Panc1 (cell line): ENCODE data around the gene PEPD. TPM values are rescaled to one million over a fixed set of nuclear protein-coding genes. Genes with fewer than 3 reads are reported as not detected.

Experiments
- ATAC-seq: fragments of 200-7000 bp; cut with Tn5 transposase; 2 replicates; pipeline ENCODE4 v1.9.1; 2020; ENCODE audit warnings: mild to moderate bottlenecking, moderate library complexity
- BruUV-seq: library from RNA; stranded (reverse); fragments of 400-500 nt; replicated peaks from 2 replicates; lab custom pipeline; 2021; lab: Mats Ljungman, UMichigan
- CTCF ChIA-PET: fragments of 300-600 bp; sonication (Branson Sonifier 250); formaldehyde crosslinking; loops from one replicate; lab custom pipeline; 2022; ENCODE audit warnings: antibody characterized with exemption; lab: Charles Lee
- POLR2A ChIA-PET: fragments of 300-600 bp; sonication (Branson Sonifier 250); formaldehyde crosslinking; loops from one replicate; lab custom pipeline; 2022; ENCODE audit warnings: antibody characterized with exemption; lab: Charles Lee
- DNase-seq: peaks from one replicate; pipeline ENCODE4 v3.0.0-alpha.2; 2010; ENCODE audit warnings: low read depth, low spot score
- H3K27ac ChIP-seq: 2 replicates; pipeline ENCODE4 v1.5.1; 2011; ENCODE audit warnings: mild to moderate bottlenecking, low read length, inconsistent platforms
- H3K27me3 ChIP-seq: fragments of 200-500 bp; sonication (Bioruptor generic); 2 replicates; pipeline ENCODE4 v1.6.0; 2014; ENCODE audit warnings: low read length, inconsistent platforms; ENCODE audit not compliant: control insufficient read depth, insufficient read depth
- H3K36me3 ChIP-seq: fragments of 200-500 bp; sonication (Bioruptor generic); 2 replicates; pipeline ENCODE4 v1.5.1; 2014; ENCODE audit warnings: inconsistent platforms, mild to moderate bottlenecking, low read length, moderate library complexity; ENCODE audit not compliant: control insufficient read depth, insufficient read depth
- H3K4me1 ChIP-seq: 2 replicates; pipeline ENCODE4 v1.5.1; 2011; ENCODE audit warnings: inconsistent platforms, mild to moderate bottlenecking, low read length, moderate library complexity; ENCODE audit not compliant: control insufficient read depth, insufficient read depth
- H3K4me3 ChIP-seq, 2 experiments: 2 replicates each; pipeline ENCODE4 v1.5.1; 2011 to 2012; ENCODE audit warnings: low read depth in 2 of 2, low read length in 2 of 2, mild to moderate bottlenecking in 2 of 2, inconsistent platforms in 1 of 2, moderate library complexity in 1 of 2
- H3K9me3 ChIP-seq: fragments of 200-500 bp; sonication (Bioruptor generic); 2 replicates; pipeline ENCODE4 v1.5.1; 2014; ENCODE audit warnings: low read depth, mild to moderate bottlenecking, inconsistent platforms, low read length, moderate library complexity; ENCODE audit not compliant: control insufficient read depth, insufficient read depth
- POLR2AphosphoS5 ChIP-seq: IDR thresholded peaks from 2 replicates; pipeline ENCODE4 v1.6.1; 2012; ENCODE audit warnings: mild to moderate bottlenecking, low read depth, low read length, moderate library complexity
- SIN3A ChIP-seq: IDR thresholded peaks from 2 replicates; pipeline ENCODE4 v1.6.1; 2012; ENCODE audit warnings: low read depth, mild to moderate bottlenecking, low read length, moderate library complexity, borderline replicate concordance; ENCODE audit not compliant: insufficient read depth
- TCF7L2 ChIP-seq: IDR thresholded peaks from 2 replicates; pipeline ENCODE4 v1.6.1; 2011; ENCODE audit warnings: mild to moderate bottlenecking, low read depth, low read length, inconsistent platforms
- in situ Hi-C: cut with HindIII; loops from 2 replicates; pipeline ENCODE4 v1.10.0; 2016; ENCODE audit warnings: low sequenced_read_pairs, low pct_unique_long_range_greater_than_20kb
- intact Hi-C: fragments of 100-400 bp; cut with micrococcal nuclease; formaldehyde crosslinking; loops from one replicate; pipeline ENCODE4 v1.10.0; 2022; ENCODE audit not compliant: unreplicated experiment
- total RNA-seq: library from RNA; stranded (reverse); gene quantifications from one replicate; pipeline ENCODE4 v1.2.1, GENCODE V29; 2021; ENCODE audit not compliant: unreplicated experiment
- TF ChIP-seq, protein P1 (sequence below): fragments of 450-650 bp; IDR thresholded peaks from 2 replicates; pipeline ENCODE4 v1.5.1; 2017; ENCODE audit warnings: mild to moderate bottlenecking
- TF ChIP-seq, protein P2 (sequence below), 2 experiments: IDR thresholded peaks; 2 replicates each; pipeline ENCODE4 v1.6.1; 2011 to 2012; ENCODE audit warnings: low read depth in 2 of 2, control low read depth in 1 of 2, low read length in 1 of 2, mild to moderate bottlenecking in 1 of 2, moderate library complexity in 1 of 2; ENCODE audit not compliant: insufficient read depth in 1 of 2

Gene PEPD
- total RNA-seq, 1 experiment from 2014 or later: 102 TPM

DNA sequence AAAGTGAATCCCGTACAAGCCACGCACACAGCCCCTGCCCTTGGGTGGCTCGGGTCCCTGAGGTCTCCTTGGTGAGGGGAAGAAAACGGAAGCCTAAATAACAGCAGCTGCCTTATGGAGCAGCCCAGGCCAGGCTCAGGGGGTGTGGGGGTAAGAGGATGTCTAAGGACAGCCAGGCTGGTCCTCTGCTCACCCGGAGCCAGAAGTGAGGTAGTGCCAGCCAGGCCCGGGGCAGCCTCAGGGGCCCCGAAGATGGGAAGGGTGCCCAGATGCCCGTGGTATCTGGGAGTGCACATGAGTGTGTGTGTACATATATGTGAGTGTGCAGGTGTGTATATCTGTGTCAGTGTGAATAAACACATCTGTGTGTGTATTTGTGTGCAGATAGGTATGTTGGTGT lies 38.4 kb upstream of the PEPD start:
- DNase-seq (no peak), ATAC-seq (no peak)
- no peak overlapping the region for H3K4me3 ChIP-seq
- no peaks in the 10 kb centered on the region for H3K36me3 ChIP-seq
- peaks cover 5% of the 10 kb centered on the region; the same call in 1 of the 2 replicates for H3K27me3 ChIP-seq
- ChIA-PET CTCF (no interaction called here), POLR2A (no interaction called here)
- in situ Hi-C loops (no loop called here), intact Hi-C loops (no loop called here)
- BruUV-seq: no TSS peak
- H3K4me1 ChIP-seq: no peaks in the 10 kb centered on the region
- H3K9me3 ChIP-seq: no peaks in the 10 kb centered on the region
- H3K27ac ChIP-seq: no peak overlapping the region
- TF ChIP-seq, protein P1, sequence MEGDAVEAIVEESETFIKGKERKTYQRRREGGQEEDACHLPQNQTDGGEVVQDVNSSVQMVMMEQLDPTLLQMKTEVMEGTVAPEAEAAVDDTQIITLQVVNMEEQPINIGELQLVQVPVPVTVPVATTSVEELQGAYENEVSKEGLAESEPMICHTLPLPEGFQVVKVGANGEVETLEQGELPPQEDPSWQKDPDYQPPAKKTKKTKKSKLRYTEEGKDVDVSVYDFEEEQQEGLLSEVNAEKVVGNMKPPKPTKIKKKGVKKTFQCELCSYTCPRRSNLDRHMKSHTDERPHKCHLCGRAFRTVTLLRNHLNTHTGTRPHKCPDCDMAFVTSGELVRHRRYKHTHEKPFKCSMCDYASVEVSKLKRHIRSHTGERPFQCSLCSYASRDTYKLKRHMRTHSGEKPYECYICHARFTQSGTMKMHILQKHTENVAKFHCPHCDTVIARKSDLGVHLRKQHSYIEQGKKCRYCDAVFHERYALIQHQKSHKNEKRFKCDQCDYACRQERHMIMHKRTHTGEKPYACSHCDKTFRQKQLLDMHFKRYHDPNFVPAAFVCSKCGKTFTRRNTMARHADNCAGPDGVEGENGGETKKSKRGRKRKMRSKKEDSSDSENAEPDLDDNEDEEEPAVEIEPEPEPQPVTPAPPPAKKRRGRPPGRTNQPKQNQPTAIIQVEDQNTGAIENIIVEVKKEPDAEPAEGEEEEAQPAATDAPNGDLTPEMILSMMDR: no peak
- TF ChIP-seq, protein P2, sequence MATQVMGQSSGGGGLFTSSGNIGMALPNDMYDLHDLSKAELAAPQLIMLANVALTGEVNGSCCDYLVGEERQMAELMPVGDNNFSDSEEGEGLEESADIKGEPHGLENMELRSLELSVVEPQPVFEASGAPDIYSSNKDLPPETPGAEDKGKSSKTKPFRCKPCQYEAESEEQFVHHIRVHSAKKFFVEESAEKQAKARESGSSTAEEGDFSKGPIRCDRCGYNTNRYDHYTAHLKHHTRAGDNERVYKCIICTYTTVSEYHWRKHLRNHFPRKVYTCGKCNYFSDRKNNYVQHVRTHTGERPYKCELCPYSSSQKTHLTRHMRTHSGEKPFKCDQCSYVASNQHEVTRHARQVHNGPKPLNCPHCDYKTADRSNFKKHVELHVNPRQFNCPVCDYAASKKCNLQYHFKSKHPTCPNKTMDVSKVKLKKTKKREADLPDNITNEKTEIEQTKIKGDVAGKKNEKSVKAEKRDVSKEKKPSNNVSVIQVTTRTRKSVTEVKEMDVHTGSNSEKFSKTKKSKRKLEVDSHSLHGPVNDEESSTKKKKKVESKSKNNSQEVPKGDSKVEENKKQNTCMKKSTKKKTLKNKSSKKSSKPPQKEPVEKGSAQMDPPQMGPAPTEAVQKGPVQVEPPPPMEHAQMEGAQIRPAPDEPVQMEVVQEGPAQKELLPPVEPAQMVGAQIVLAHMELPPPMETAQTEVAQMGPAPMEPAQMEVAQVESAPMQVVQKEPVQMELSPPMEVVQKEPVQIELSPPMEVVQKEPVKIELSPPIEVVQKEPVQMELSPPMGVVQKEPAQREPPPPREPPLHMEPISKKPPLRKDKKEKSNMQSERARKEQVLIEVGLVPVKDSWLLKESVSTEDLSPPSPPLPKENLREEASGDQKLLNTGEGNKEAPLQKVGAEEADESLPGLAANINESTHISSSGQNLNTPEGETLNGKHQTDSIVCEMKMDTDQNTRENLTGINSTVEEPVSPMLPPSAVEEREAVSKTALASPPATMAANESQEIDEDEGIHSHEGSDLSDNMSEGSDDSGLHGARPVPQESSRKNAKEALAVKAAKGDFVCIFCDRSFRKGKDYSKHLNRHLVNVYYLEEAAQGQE (IDR thresholded peaks at IDR 0.05; ENCODE audit: insufficient read depth in 1 of 2, low read depth in 2 of 2, low read length in 1 of 2): no peak
- TF ChIP-seq POLR2AphosphoS5: no peak
- no peak for TF ChIP-seq TCF7L2
- TF ChIP-seq SIN3A: no peak

DNA sequence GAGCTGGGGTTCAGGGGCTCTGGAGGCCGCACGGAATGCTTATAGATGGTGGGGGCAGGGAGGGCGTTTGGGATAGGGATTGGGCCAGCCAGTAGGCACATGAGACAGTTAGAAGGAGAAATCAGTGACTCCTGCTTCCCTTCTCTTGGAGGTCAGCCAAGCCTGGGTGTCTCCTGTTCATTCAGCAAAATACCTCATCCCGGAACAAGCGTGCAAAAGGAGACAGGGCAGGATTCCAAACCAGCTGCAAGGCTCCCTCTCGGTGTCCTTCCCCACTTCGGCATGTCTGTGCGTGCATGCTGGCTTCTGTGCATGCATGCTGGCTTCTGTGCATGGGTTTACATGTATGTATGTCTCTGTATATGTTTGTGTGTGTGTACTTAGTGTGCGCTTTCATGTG lies 37.3 kb upstream of the PEPD start:
- TF ChIP-seq POLR2AphosphoS5: no peak
- no peak for TF ChIP-seq TCF7L2
- TF ChIP-seq, protein P1: no peak
- no peak for TF ChIP-seq SIN3A
- TF ChIP-seq, protein P2 (IDR thresholded peaks at IDR 0.05; ENCODE audit: insufficient read depth in 1 of 2, low read depth in 2 of 2, low read length in 1 of 2): no peak

More for the DNA sequence above, 37.3 kb upstream of the PEPD start:
- in situ Hi-C loops: no loop called here
- Histone ChIP-seq H3K27ac (no peak overlapping the region), H3K9me3 (no peaks in the 10 kb centered on the region), H3K27me3 (no peaks in the 10 kb centered on the region), H3K4me1 (no peaks in the 10 kb centered on the region), H3K4me3 (no peak overlapping the region), H3K36me3 (no peaks in the 10 kb centered on the region)
- no peak for ATAC-seq
- intact Hi-C loops: no loop called here
- POLR2A ChIA-PET: no interaction called here
- no peak for DNase-seq
- no TSS peak for BruUV-seq
- CTCF ChIA-PET: no interaction called here
